SU-DHL-6 (cell line): ENCODE data around the gene HEBP2.

Source experiments
- CTCF ChIP-seq: fragments of 200-600 bp; sonication (generic); IDR thresholded peaks from one replicate; pipeline ENCODE4 v1.5.1; 2017; ENCODE audit warnings: antibody characterized with exemption, mild to moderate bottlenecking, low read length, moderate library complexity; ENCODE audit not compliant: insufficient read depth, poor library complexity, severe bottlenecking
- EZH2phosphoT487 ChIP-seq: fragments of 200-600 bp; sonication (generic), shearing (Covaris generic); conservative IDR thresholded peaks from 2 replicates; pipeline ENCODE4 v1.6.1; 2018; ENCODE audit warnings: mild to moderate bottlenecking, antibody characterized with exemption, low read length, moderate library complexity, mixed read lengths

DNA sequence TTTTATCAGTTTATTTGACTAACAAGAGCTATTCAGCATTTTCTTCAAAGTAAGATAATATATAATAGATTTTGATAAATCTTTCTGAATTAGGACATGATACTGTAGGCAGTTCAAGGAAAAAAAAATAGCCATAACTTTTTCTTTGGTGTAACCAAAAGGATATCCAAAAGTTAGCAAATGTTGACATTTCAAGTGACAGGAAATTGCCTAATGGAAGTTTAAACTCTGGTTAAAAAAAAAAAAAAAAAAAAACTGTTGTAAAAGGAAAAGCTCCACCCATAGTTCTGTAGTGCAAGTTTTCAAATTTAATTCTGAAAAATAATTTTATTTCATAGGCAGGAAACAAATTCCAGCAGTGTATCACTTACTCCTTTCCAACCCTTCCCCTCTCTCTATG, 18.8 kb downstream of the HEBP2 start:
- TF ChIP-seq CTCF: no peak
- no peak for TF ChIP-seq EZH2phosphoT487
